HG02759 (cell line): ENCODE measurements around the gene CDK5RAP1.

Experiments used
- ATAC-seq: cut with Tn5 transposase; IDR thresholded peaks from one replicate; pipeline ENCODE4 v1.9.1; 2021; ENCODE audit warnings: mild to moderate bottlenecking, moderate library complexity; ENCODE audit not compliant: unreplicated experiment

The CDK5RAP1 gene

GRCh38 chr20:33388268-33388667, 13.1 kb downstream of the CDK5RAP1 start:
- no peak for ATAC-seq

GRCh38 chr20:33387177-33387576, 14.1 kb downstream of the CDK5RAP1 start:
- ATAC-seq: no peak

GRCh38 chr20:33386673-33387072, 14.6 kb downstream of the CDK5RAP1 start:
- no peak for ATAC-seq

- no peak for ATAC-seq
Measured at GRCh38 chr20:33377366-33377765, 24.0 kb downstream of the CDK5RAP1 start.

- ATAC-seq: no peak
Measured at GRCh38 chr20:33373735-33374605, 27.3 kb downstream of the CDK5RAP1 start.

- ATAC-seq: no peak
Measured at GRCh38 chr20:33372993-33373441, 28.3 kb downstream of the CDK5RAP1 start.

GRCh38 chr20:33370291-33370690, 31.0 kb downstream of the CDK5RAP1 start:
- ATAC-seq: no peak

GRCh38 chr20:33362898-33363297, 38.4 kb downstream of the CDK5RAP1 start:
- ATAC-seq: no peak

- ATAC-seq: no peak
Measured at GRCh38 chr20:33359399-33360261, 41.7 kb downstream of the CDK5RAP1 start.

GRCh38 chr20:33353013-33353402, 48.3 kb downstream of the CDK5RAP1 start:
- no peak for ATAC-seq

- ATAC-seq: no peak
Measured at GRCh38 chr20:33352258-33353012, 48.9 kb downstream of the CDK5RAP1 start.

GRCh38 chr20:33351696-33352095, 49.6 kb downstream of the CDK5RAP1 start:
- no peak for ATAC-seq

GRCh38 chr20:33349493-33349892, 51.8 kb downstream of the CDK5RAP1 start:
- ATAC-seq: no peak

GRCh38 chr20:33348136-33348937, 53.0 kb downstream of the CDK5RAP1 start:
- no peak for ATAC-seq

- no peak for ATAC-seq
Measured at GRCh38 chr20:33345342-33345741, 56.0 kb downstream of the CDK5RAP1 start.

- ATAC-seq: no peak
Measured at GRCh38 chr20:33343521-33343920, 57.8 kb downstream of the CDK5RAP1 start.

GRCh38 chr20:33339515-33340058, 61.7 kb downstream of the CDK5RAP1 start:
- ATAC-seq: no peak

GRCh38 chr20:33338467-33339258, 62.7 kb downstream of the CDK5RAP1 start:
- no peak for ATAC-seq

- no peak for ATAC-seq
Measured at GRCh38 chr20:33337531-33338165, 63.7 kb downstream of the CDK5RAP1 start.
